OCI-LY3 (cell line): ENCODE measurements around the gene GCG.

Experiments
- H2AFZ ChIP-seq: fragments of 200-600, 300-600 bp; shearing (Covaris generic); 2 replicates; pipeline ENCODE4 v1.6.0; 2014; ENCODE audit warnings: antibody characterized with exemption, low read depth, low read length
- H3K27ac ChIP-seq: fragments of 200-600, 300-600 bp; sonication (generic); 2 replicates; pipeline ENCODE4 v1.5.1; 2014; ENCODE audit warnings: mild to moderate bottlenecking, low read length, moderate library complexity, mixed read lengths
- H3K27me3 ChIP-seq: fragments of 200-600, 300-600 bp; sonication (generic); 2 replicates; pipeline ENCODE4 v1.6.1; 2014; ENCODE audit warnings: low read depth, low read length, mixed read lengths
- H3K36me3 ChIP-seq: fragments of 200-600, 300-600 bp; sonication (generic); replicated peaks from 2 replicates; pipeline ENCODE3; 2014; ENCODE audit warnings: low read depth, low read length, mixed read lengths
- H3K4me1 ChIP-seq: fragments of 300-600, 200-600 bp; sonication (generic); 2 replicates; pipeline ENCODE4 v1.6.1; 2014; ENCODE audit warnings: low read length, mixed read lengths
- H3K4me2 ChIP-seq: fragments of 200-600, 300-600 bp; sonication (generic); 2 replicates; pipeline ENCODE4 v1.6.1; 2014; ENCODE audit warnings: low read length, mixed read lengths
- H3K4me3 ChIP-seq: fragments of 300-600, 200-600 bp; sonication (generic); 2 replicates; pipeline ENCODE4 v1.5.1; 2014; ENCODE audit warnings: antibody characterized with exemption, mild to moderate bottlenecking, low read length, moderate library complexity
- H3K79me2 ChIP-seq: fragments of 300-600, 200-600 bp; shearing (Covaris generic); 2 replicates; pipeline ENCODE4 v1.6.1; 2014; ENCODE audit warnings: mild to moderate bottlenecking, low read length, mixed read lengths
- H3K9ac ChIP-seq: fragments of 300-600, 200-600 bp; shearing (Covaris generic); 2 replicates; pipeline ENCODE4 v1.6.0; 2014; ENCODE audit warnings: mild to moderate bottlenecking, low read length, moderate library complexity
- H3K9me3 ChIP-seq: fragments of 200-600, 300-600 bp; shearing (Covaris generic); 2 replicates; pipeline ENCODE4 v1.6.1; 2014; ENCODE audit warnings: low read length, mixed read lengths; ENCODE audit not compliant: insufficient read depth
- H4K20me1 ChIP-seq: fragments of 200-600, 300-600 bp; sonication (generic); 2 replicates; pipeline ENCODE4 v1.6.1; 2016; ENCODE audit warnings: low read length, mixed read lengths; ENCODE audit not compliant: insufficient read depth
- EZH2phosphoT487 ChIP-seq: fragments of 200-600 bp; shearing (Covaris generic); IDR thresholded peaks from 2 replicates; pipeline ENCODE4 v1.6.1; 2018; ENCODE audit warnings: antibody characterized with exemption, mixed run types, low read depth
- TF ChIP-seq, protein P1 (sequence below): fragments of 200-600, 300-600 bp; sonication (generic); IDR thresholded peaks from 2 replicates; pipeline ENCODE4 v1.5.1; 2014; ENCODE audit warnings: antibody characterized with exemption, low read length, low read depth

GCG gene

DNA sequence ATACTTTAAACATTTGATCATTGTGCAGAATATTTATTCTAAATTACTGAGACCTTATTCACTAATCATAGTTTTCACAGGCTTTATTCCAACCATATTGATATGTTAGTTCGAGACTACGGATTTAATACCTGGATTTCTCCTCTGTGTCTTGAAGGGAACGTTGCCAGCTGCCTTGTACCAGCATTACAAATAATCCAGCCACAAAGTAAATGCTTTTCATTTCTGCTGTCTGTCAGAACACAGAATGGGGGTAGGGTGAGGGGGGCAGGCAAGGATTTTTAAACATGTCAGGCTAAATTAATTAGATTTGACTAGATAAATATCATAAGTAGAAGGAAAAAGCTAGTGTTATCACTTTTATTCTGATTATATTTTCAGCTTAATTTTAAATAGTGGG lies 3.1 kb downstream of the GCG start:
- H3K9me3 ChIP-seq, result no peaks in the 10 kb centered on the region
- TF ChIP-seq, protein P1, sequence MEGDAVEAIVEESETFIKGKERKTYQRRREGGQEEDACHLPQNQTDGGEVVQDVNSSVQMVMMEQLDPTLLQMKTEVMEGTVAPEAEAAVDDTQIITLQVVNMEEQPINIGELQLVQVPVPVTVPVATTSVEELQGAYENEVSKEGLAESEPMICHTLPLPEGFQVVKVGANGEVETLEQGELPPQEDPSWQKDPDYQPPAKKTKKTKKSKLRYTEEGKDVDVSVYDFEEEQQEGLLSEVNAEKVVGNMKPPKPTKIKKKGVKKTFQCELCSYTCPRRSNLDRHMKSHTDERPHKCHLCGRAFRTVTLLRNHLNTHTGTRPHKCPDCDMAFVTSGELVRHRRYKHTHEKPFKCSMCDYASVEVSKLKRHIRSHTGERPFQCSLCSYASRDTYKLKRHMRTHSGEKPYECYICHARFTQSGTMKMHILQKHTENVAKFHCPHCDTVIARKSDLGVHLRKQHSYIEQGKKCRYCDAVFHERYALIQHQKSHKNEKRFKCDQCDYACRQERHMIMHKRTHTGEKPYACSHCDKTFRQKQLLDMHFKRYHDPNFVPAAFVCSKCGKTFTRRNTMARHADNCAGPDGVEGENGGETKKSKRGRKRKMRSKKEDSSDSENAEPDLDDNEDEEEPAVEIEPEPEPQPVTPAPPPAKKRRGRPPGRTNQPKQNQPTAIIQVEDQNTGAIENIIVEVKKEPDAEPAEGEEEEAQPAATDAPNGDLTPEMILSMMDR, result no peak
- no peak for TF ChIP-seq EZH2phosphoT487
- H3K4me3 ChIP-seq, result no peak overlapping the region
- no peak overlapping the region for H3K27ac ChIP-seq
- H3K36me3 ChIP-seq, result no peaks in the 10 kb centered on the region
- H4K20me1 ChIP-seq, result no peaks in the 10 kb centered on the region
- H3K4me2 ChIP-seq, result no peak overlapping the region
- H2AFZ ChIP-seq, result no peak overlapping the region
- H3K79me2 ChIP-seq, result no peaks in the 10 kb centered on the region
- no peak overlapping the region for H3K9ac ChIP-seq
- H3K4me1 ChIP-seq, result peaks cover 3% of the 10 kb centered on the region; the same call in 1 of the 2 replicates
- peaks cover 15% of the 10 kb centered on the region for H3K27me3 ChIP-seq

- Histone ChIP-seq H3K4me3 (no peak overlapping the region), H3K9me3 (no peaks in the 10 kb centered on the region), H2AFZ (peak overlapping the region; percentile 13; the same call in 1 of the 2 replicates), H3K9ac (no peak overlapping the region), H3K27ac (no peak overlapping the region), H3K36me3 (no peaks in the 10 kb centered on the region), H3K79me2 (no peaks in the 10 kb centered on the region), H3K4me1 (no peaks in the 10 kb centered on the region), H3K4me2 (peak overlapping the region; percentile 35), H4K20me1 (no peaks in the 10 kb centered on the region), H3K27me3 (no peaks in the 10 kb centered on the region)
- TF ChIP-seq, protein P1, result peak; percentile 69
- TF ChIP-seq EZH2phosphoT487, result no peak
These were observed 8.1 kb downstream of the GCG start for GRCh38 chr2:162143969-162144368.

- H3K36me3 ChIP-seq, result no peaks in the 10 kb centered on the region
- H3K27ac ChIP-seq, result no peak overlapping the region
- no peaks in the 10 kb centered on the region for H3K27me3 ChIP-seq
- TF ChIP-seq EZH2phosphoT487, result no peak
- TF ChIP-seq, protein P1, result no peak
- no peaks in the 10 kb centered on the region for H4K20me1 ChIP-seq
- H3K79me2 ChIP-seq, result no peaks in the 10 kb centered on the region
- no peak overlapping the region for H3K9ac ChIP-seq
- no peaks in the 10 kb centered on the region for H3K9me3 ChIP-seq
- H3K4me3 ChIP-seq, result no peak overlapping the region
- no peaks in the 10 kb centered on the region for H3K4me1 ChIP-seq
- H2AFZ ChIP-seq, result no peak overlapping the region
- no peak overlapping the region for H3K4me2 ChIP-seq
These were observed 13.7 kb downstream of the GCG start for GRCh38 chr2:162138310-162138709.

DNA sequence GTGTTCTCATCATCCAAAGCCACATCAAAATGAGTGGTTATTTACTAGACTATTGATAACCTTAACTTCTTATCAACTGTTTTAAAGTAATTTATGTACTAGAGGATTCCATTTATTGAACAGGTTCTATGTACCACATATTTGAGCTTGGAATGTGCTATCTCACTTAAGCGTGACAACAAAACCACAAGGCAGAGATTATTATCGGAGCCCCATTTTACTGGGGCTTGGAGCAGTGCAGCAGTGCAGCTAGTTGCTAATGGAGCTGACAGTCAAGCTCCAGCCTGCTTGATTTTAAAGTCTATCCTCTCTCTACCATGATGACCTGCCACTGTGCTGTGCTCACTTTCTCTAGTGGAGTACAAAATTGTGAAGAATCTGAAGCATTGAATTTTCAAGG lies 24.6 kb downstream of the GCG start:
- Histone ChIP-seq H3K4me2 (no peak overlapping the region), H3K27ac (no peak overlapping the region), H3K36me3 (no peaks in the 10 kb centered on the region), H3K27me3 (no peaks in the 10 kb centered on the region), H4K20me1 (no peaks in the 10 kb centered on the region), H3K9ac (no peak overlapping the region), H3K4me1 (peaks cover 44% of the 10 kb centered on the region), H3K79me2 (no peaks in the 10 kb centered on the region), H2AFZ (no peak overlapping the region), H3K4me3 (no peak overlapping the region), H3K9me3 (no peaks in the 10 kb centered on the region)
- TF ChIP-seq, protein P1, result no peak
- TF ChIP-seq EZH2phosphoT487, result no peak
